IMR-90 (cell line): ENCODE measurements around the gene ITLN1. TPM values are rescaled to one million over a fixed set of nuclear protein-coding genes. Genes with fewer than 3 reads are reported as not detected.

Experiments
- ATAC-seq: fragments of 200-7000 bp; cut with Tn5 transposase; 2 replicates; pipeline ENCODE4 v1.9.1; 2020; ENCODE audit warnings: low read depth, mild to moderate bottlenecking, moderate library complexity
- BruUV-seq: library from RNA; stranded (reverse); fragments of 400-500 nt; replicated peaks from 2 replicates; lab custom pipeline; 2021; lab: Mats Ljungman, UMichigan
- CTCF ChIA-PET: fragments of 300-600 bp; formaldehyde crosslinking; extraction: SDS; loops from one replicate; lab custom pipeline; 2021; ENCODE audit warnings: antibody characterized with exemption; lab: Yijun Ruan, JAX
- POLR2A ChIA-PET: fragments of 300-600 bp; sonication (Branson Sonifier 250); formaldehyde crosslinking; loops from one replicate; lab custom pipeline; 2022; ENCODE audit warnings: antibody characterized with exemption; ENCODE audit not compliant: unreplicated experiment; lab: Charles Lee
- DNase-seq: peaks from one replicate; pipeline ENCODE4 v3.0.0; 2013
- H2AFZ ChIP-seq: replicated peaks from 2 replicates; pipeline ENCODE3; 2013; ENCODE audit warnings: low read length, mild to moderate bottlenecking; ENCODE audit not compliant: poor library complexity
- H2AK5ac ChIP-seq: 2 replicates; pipeline ENCODE4 v1.6.1; 2013; ENCODE audit warnings: low read depth, low read length, inconsistent platforms
- H2AK9ac ChIP-seq: replicated peaks from 2 replicates; pipeline ENCODE3; 2013; ENCODE audit warnings: mild to moderate bottlenecking, low read depth, low read length, moderate library complexity; ENCODE audit not compliant: poor library complexity
- H2BK120ac ChIP-seq: 2 replicates; pipeline ENCODE4 v1.6.1; 2013; ENCODE audit warnings: low read depth, low read length, inconsistent platforms
- H2BK15ac ChIP-seq: 3 replicates; pipeline ENCODE4 v1.6.1; 2013; ENCODE audit warnings: low read depth, low read length, inconsistent platforms
- H2BK20ac ChIP-seq: 2 replicates; pipeline ENCODE4 v1.6.1; 2013; ENCODE audit warnings: low read depth, mild to moderate bottlenecking, inconsistent platforms, low read length, moderate library complexity
- H2BK5ac ChIP-seq: 2 replicates; pipeline ENCODE4 v1.6.1; 2013; ENCODE audit warnings: mild to moderate bottlenecking, low read depth, low read length, inconsistent platforms; ENCODE audit not compliant: poor library complexity, severe bottlenecking
- H3K14ac ChIP-seq: replicated peaks from 2 replicates; pipeline ENCODE4 v1.6.1; 2013; ENCODE audit warnings: low read depth, low read length, inconsistent platforms
- H3K18ac ChIP-seq: 2 replicates; pipeline ENCODE4 v1.6.1; 2013; ENCODE audit warnings: low read depth, low read length, control low read depth
- H3K23ac ChIP-seq: 2 replicates; pipeline ENCODE4 v1.6.1; 2013; ENCODE audit warnings: low read depth, low read length, inconsistent platforms
- H3K27ac ChIP-seq: 2 replicates; pipeline ENCODE4 v1.5.1; 2013; ENCODE audit warnings: mild to moderate bottlenecking, control low read depth, low read length; ENCODE audit not compliant: insufficient read depth
- H3K27me3 ChIP-seq: 2 replicates; pipeline ENCODE4 v1.6.1; 2013; ENCODE audit warnings: low read length; ENCODE audit not compliant: control insufficient read depth, insufficient read depth
- H3K36me3 ChIP-seq: 2 replicates; pipeline ENCODE4 v1.6.1; 2013; ENCODE audit warnings: low read length, mixed read lengths; ENCODE audit not compliant: control insufficient read depth, insufficient read depth
- H3K4ac ChIP-seq: 2 replicates; pipeline ENCODE4 v1.6.1; 2013; ENCODE audit warnings: low read depth, low read length, inconsistent platforms
- H3K4me1 ChIP-seq: 2 replicates; pipeline ENCODE4 v1.6.1; 2013; ENCODE audit warnings: low read length, mixed read lengths; ENCODE audit not compliant: control insufficient read depth, insufficient read depth
- H3K4me2 ChIP-seq: 2 replicates; pipeline ENCODE4 v1.6.1; 2013; ENCODE audit warnings: low read depth, mild to moderate bottlenecking, control low read depth, low read length, moderate library complexity
- H3K4me3 ChIP-seq: 2 replicates; pipeline ENCODE4 v1.5.1; 2013; ENCODE audit warnings: low read depth, mild to moderate bottlenecking, control low read depth, low read length, moderate library complexity; ENCODE audit not compliant: insufficient read depth
- H3K56ac ChIP-seq: 2 replicates; pipeline ENCODE4 v1.6.1; 2013; ENCODE audit warnings: low read length, inconsistent platforms; ENCODE audit not compliant: insufficient read depth; ENCODE audit errors: extremely low read depth
- H3K79me1 ChIP-seq, 2 experiments: 2 replicates each; pipeline ENCODE4 v1.6.1; 2013; ENCODE audit warnings: low read length in 2 of 2, inconsistent platforms in 1 of 2, low read depth in 1 of 2
- H3K9ac ChIP-seq: 2 replicates; pipeline ENCODE4 v1.6.1; 2013; ENCODE audit warnings: low read depth, low read length, control low read depth
- H3K9me1 ChIP-seq: 2 replicates; pipeline ENCODE4 v1.6.1; 2013; ENCODE audit warnings: low read length, inconsistent platforms; ENCODE audit not compliant: insufficient read depth
- H3K9me3 ChIP-seq: 2 replicates; pipeline ENCODE4 v1.6.1; 2013; ENCODE audit warnings: low read length; ENCODE audit not compliant: control insufficient read depth, insufficient read depth
- H4K20me1 ChIP-seq: 2 replicates; pipeline ENCODE4 v1.6.1; 2013; ENCODE audit warnings: low read length, inconsistent platforms; ENCODE audit not compliant: insufficient read depth
- H4K5ac ChIP-seq: 2 replicates; pipeline ENCODE4 v1.6.1; 2013; ENCODE audit warnings: mild to moderate bottlenecking, low read depth, low read length, control low read depth
- H4K8ac ChIP-seq, 2 experiments: 2 replicates each; pipeline ENCODE4 v1.6.1; 2013; ENCODE audit warnings: low read depth in 2 of 2, low read length in 2 of 2, control low read depth in 1 of 2, inconsistent platforms in 1 of 2
- H4K91ac ChIP-seq: 2 replicates; pipeline ENCODE4 v1.6.1; 2013; ENCODE audit warnings: low read depth, low read length, inconsistent platforms; ENCODE audit not compliant: insufficient read depth
- CEBPB ChIP-seq: IDR thresholded peaks from 2 replicates; pipeline ENCODE4 v1.6.1; 2012; ENCODE audit warnings: low read depth, low read length, improper control_type of control experiment
- ELK1 ChIP-seq: fragments of 150-350 bp; IDR thresholded peaks from 2 replicates; pipeline ENCODE4 v1.6.1; 2016; ENCODE audit warnings: low read depth, mild to moderate bottlenecking, low read length, moderate library complexity, borderline replicate concordance
- MXI1 ChIP-seq: IDR thresholded peaks from 2 replicates; pipeline ENCODE4 v1.6.1; 2012; ENCODE audit warnings: low read depth, mild to moderate bottlenecking, low read length, moderate library complexity, borderline replicate concordance
- NFE2L2 ChIP-seq: fragments of 150-350 bp; IDR thresholded peaks from 2 replicates; pipeline ENCODE4 v1.6.1; 2016; ENCODE audit warnings: low read depth, mild to moderate bottlenecking, low read length
- dilution Hi-C: fragments of 300-500 bp; cut with HindIII; formaldehyde crosslinking; loops from one replicate; pipeline ENCODE4 v1.14.3; 2018; ENCODE audit warnings: low sequenced_read_pairs; ENCODE audit not compliant: unreplicated experiment
- in situ Hi-C: fragments of 300-500 bp; cut with MboI; formaldehyde crosslinking; loops from 3 replicates; pipeline ENCODE4 v1.14.3; 2019; ENCODE audit warnings: low sequenced_read_pairs, inconsistent platforms, mixed read lengths
- intact Hi-C: fragments of 100-400 bp; cut with micrococcal nuclease; formaldehyde crosslinking; loops from 2 replicates; pipeline ENCODE4 v1.10.0; 2022
- polyA plus RNA-seq, 3 experiments: library from polyadenylated mRNA; depleted of rRNA; stranded (reverse); fragments of >200 nt; gene quantifications; 2 replicates each; pipeline ENCODE4 v1.2.3, GENCODE V29; 2012; ENCODE audit warnings: low replicate concordance in 1 of 3
- total RNA-seq: library from RNA; depleted of rRNA; stranded (reverse); fragments of >200 nt; gene quantifications from 2 replicates; pipeline ENCODE4 v1.2.3, GENCODE V29; 2012

Gene ITLN1
- total and polyA plus RNA-seq, 2 of the 4 experiments (the other 2 are of a cell fraction), result not detected

GRCh38 chr1:160866001-160866694, 18.8 kb downstream of the ITLN1 start:
- Histone ChIP-seq H3K9me1 (no peaks in the 10 kb centered on the region), H4K91ac (no peak overlapping the region), H3K4me3 (no peak overlapping the region), H3K23ac (no peak overlapping the region), H3K27me3 (no peaks in the 10 kb centered on the region), H3K36me3 (no peaks in the 10 kb centered on the region), H3K27ac (no peak overlapping the region), H2BK120ac (no peak overlapping the region), H2AK9ac (no peak overlapping the region), H3K9me3 (no peaks in the 10 kb centered on the region), H4K5ac (no peak overlapping the region), H3K14ac (no peak overlapping the region), H3K4ac (no peak overlapping the region), H2BK20ac (no peak overlapping the region), H4K8ac (no peak overlapping the region), H4K20me1 (no peaks in the 10 kb centered on the region), H2BK15ac (no peak overlapping the region), H3K4me1 (no peaks in the 10 kb centered on the region), H2AK5ac (no peak overlapping the region), H3K18ac (no peak overlapping the region), H2BK5ac (no peak overlapping the region), H3K4me2 (no peak overlapping the region), H3K79me1 (no peaks in the 10 kb centered on the region), H3K9ac (no peak overlapping the region), H2AFZ (no peak overlapping the region), H3K56ac (no peak overlapping the region)
- DNase-seq, result no peak
- ChIA-PET POLR2A (no interaction called here), CTCF (no interaction called here)
- intact Hi-C loops (no loop called here), dilution Hi-C loops (no loop called here), in situ Hi-C loops (no loop called here)
- no peak for TF ChIP-seq ELK1
- TF ChIP-seq CEBPB, result no peak
- no peak for TF ChIP-seq MXI1
- TF ChIP-seq NFE2L2, result no peak
- ATAC-seq, result no peak
- no TSS peak for BruUV-seq
